Hepatocyte (in vitro differentiated cells): ENCODE data around the gene EIF3A. TPM values are rescaled to one million over a fixed set of nuclear protein-coding genes. Genes with fewer than 3 reads are reported as not detected.

Source experiments
- DNase-seq: peaks from one replicate; pipeline ENCODE4 v3.0.0-alpha.2; 2016; ENCODE audit warnings: low spot score
- H2AFZ ChIP-seq: fragments of 200-600 bp; sonication (generic); 2 replicates; pipeline ENCODE4 v1.6.0; 2016; ENCODE audit warnings: antibody characterized with exemption, mild to moderate bottlenecking
- H3K27ac ChIP-seq: fragments of 200-600 bp; sonication (generic); 2 replicates; pipeline ENCODE4 v1.5.1; 2016; ENCODE audit warnings: mild to moderate bottlenecking
- H3K27me3 ChIP-seq: fragments of 200-600 bp; sonication (generic); 2 replicates; pipeline ENCODE4 v1.6.1; 2016
- H3K36me3 ChIP-seq: fragments of 200-600 bp; sonication (generic); replicated peaks from 2 replicates; pipeline ENCODE4 v1.5.1; 2016; ENCODE audit warnings: low read depth; ENCODE audit not compliant: insufficient read depth
- H3K4me1 ChIP-seq: fragments of 200-600 bp; sonication (generic); 2 replicates; pipeline ENCODE4 v1.5.1; 2016; ENCODE audit warnings: mild to moderate bottlenecking, moderate library complexity; ENCODE audit not compliant: insufficient read depth
- H3K4me2 ChIP-seq: fragments of 200-600 bp; sonication (generic); 2 replicates; pipeline ENCODE4 v1.6.0; 2016
- H3K4me3 ChIP-seq: fragments of 200-600 bp; sonication (generic); 2 replicates; pipeline ENCODE4 v1.5.1; 2016; ENCODE audit warnings: mild to moderate bottlenecking
- H3K79me2 ChIP-seq: fragments of 200-600 bp; sonication (generic); 2 replicates; pipeline ENCODE4 v1.6.0; 2017; ENCODE audit warnings: mild to moderate bottlenecking
- H3K9me2 ChIP-seq: fragments of 200-600 bp; sonication (generic); replicated peaks from 2 replicates; pipeline ENCODE4 v1.6.0; 2017; ENCODE audit warnings: mild to moderate bottlenecking; ENCODE audit not compliant: insufficient read depth
- H3K9me3 ChIP-seq: fragments of 200-600 bp; sonication (generic); 2 replicates; pipeline ENCODE4 v1.5.1; 2016; ENCODE audit warnings: low read depth, mild to moderate bottlenecking
- H4K20me1 ChIP-seq: fragments of 200-600 bp; sonication (generic); 2 replicates; pipeline ENCODE4 v1.6.0; 2016; ENCODE audit warnings: mild to moderate bottlenecking; ENCODE audit not compliant: insufficient read depth, poor library complexity, severe bottlenecking
- CTCF ChIP-seq: fragments of 200-600 bp; sonication (generic); IDR thresholded peaks from 2 replicates; pipeline ENCODE4 v1.5.1; 2016; ENCODE audit warnings: antibody characterized with exemption, mild to moderate bottlenecking; ENCODE audit not compliant: poor library complexity
- EZH2 ChIP-seq: fragments of 200-600 bp; sonication (generic); IDR thresholded peaks from 2 replicates; pipeline ENCODE4 v1.6.1; 2016; ENCODE audit warnings: antibody characterized with exemption, mild to moderate bottlenecking, borderline replicate concordance
- EZH2phosphoT487 ChIP-seq: fragments of 200-600 bp; sonication (generic); IDR thresholded peaks from one replicate; pipeline ENCODE4 v1.6.1; 2018; ENCODE audit warnings: antibody characterized with exemption, mild to moderate bottlenecking, low read depth, moderate library complexity; ENCODE audit not compliant: unreplicated experiment, severe bottlenecking
- WGBS: methylation state at CpG from one replicate; pipeline ENCODE4 v1.1.6; 2016; ENCODE audit warnings: low lambda C conversion rate; ENCODE audit errors: missing lambda C conversion rate; 5-methylcytosine and 5-hydroxymethylcytosine counted together
- polyA plus RNA-seq: library from polyadenylated mRNA; unstranded; fragments of >200 nt; fragmentation: Nextera tagmentation; extraction: Ambion mirVana; gene quantifications from 2 replicates; pipeline ENCODE4 v1.2.1, GENCODE V29; 2016
- total RNA-seq: library from RNA; depleted of rRNA; stranded (reverse); fragments of >200 nt; gene quantifications from 2 replicates; pipeline ENCODE4 v1.2.3, GENCODE V29; 2014

The EIF3A gene
- total and polyA plus RNA-seq, 2 experiments from 2014 or later = 56.6 to 93.7 TPM

GRCh38 chr10:119118231-119118630, 37.6 kb upstream of the EIF3A start:
- TF ChIP-seq EZH2phosphoT487 (no peak), EZH2 (no peak), CTCF (no peak)
- no peaks in the 10 kb centered on the region for H4K20me1 ChIP-seq
- H3K27ac ChIP-seq = no peak overlapping the region
- no peak overlapping the region for H3K4me2 ChIP-seq
- WGBS = 95% methylated on average over 5 of the region's 5 CpGs
- no peaks in the 10 kb centered on the region for H3K36me3 ChIP-seq
- H3K9me2 ChIP-seq = no peaks in the 10 kb centered on the region
- peaks cover 8% of the 10 kb centered on the region for H3K79me2 ChIP-seq
- H3K27me3 ChIP-seq = no peaks in the 10 kb centered on the region
- H3K4me1 ChIP-seq = peaks cover 15% of the 10 kb centered on the region
- H3K4me3 ChIP-seq = no peak overlapping the region
- no peak overlapping the region for H2AFZ ChIP-seq
- H3K9me3 ChIP-seq = no peaks in the 10 kb centered on the region
- no peak for DNase-seq

GRCh38 chr10:119116326-119116951, 35.8 kb upstream of the EIF3A start:
- Histone ChIP-seq H3K4me3 (no peak overlapping the region), H4K20me1 (no peaks in the 10 kb centered on the region), H3K79me2 (peaks cover 4% of the 10 kb centered on the region), H3K9me2 (no peaks in the 10 kb centered on the region), H3K4me2 (no peak overlapping the region), H2AFZ (no peak overlapping the region), H3K27ac (peak overlapping the region; percentile 41), H3K36me3 (no peaks in the 10 kb centered on the region), H3K4me1 (peaks cover 18% of the 10 kb centered on the region), H3K27me3 (no peaks in the 10 kb centered on the region), H3K9me3 (no peaks in the 10 kb centered on the region)
- DNase-seq = no peak
- 86% methylated on average over 6 of the region's 6 CpGs for WGBS
- TF ChIP-seq CTCF (no peak), EZH2phosphoT487 (no peak), EZH2 (no peak)

- Histone ChIP-seq H3K36me3 (no peaks in the 10 kb centered on the region), H2AFZ (no peak overlapping the region), H3K4me3 (no peak overlapping the region), H3K4me2 (no peak overlapping the region), H3K79me2 (peaks cover 4% of the 10 kb centered on the region), H4K20me1 (no peaks in the 10 kb centered on the region), H3K9me3 (no peaks in the 10 kb centered on the region), H3K4me1 (peaks cover 18% of the 10 kb centered on the region), H3K27me3 (no peaks in the 10 kb centered on the region), H3K27ac (peak overlapping the region; percentile 41), H3K9me2 (no peaks in the 10 kb centered on the region)
- no peak for DNase-seq
- WGBS = 74% methylated on average over 9 of the region's 9 CpGs
- no peak for TF ChIP-seq EZH2phosphoT487
- TF ChIP-seq EZH2 = no peak
- no peak for TF ChIP-seq CTCF
These were observed 35.3 kb upstream of the EIF3A start for GRCh38 chr10:119115926-119116325.
